ENCODE measurements around the gene WDR45B.

DNA sequence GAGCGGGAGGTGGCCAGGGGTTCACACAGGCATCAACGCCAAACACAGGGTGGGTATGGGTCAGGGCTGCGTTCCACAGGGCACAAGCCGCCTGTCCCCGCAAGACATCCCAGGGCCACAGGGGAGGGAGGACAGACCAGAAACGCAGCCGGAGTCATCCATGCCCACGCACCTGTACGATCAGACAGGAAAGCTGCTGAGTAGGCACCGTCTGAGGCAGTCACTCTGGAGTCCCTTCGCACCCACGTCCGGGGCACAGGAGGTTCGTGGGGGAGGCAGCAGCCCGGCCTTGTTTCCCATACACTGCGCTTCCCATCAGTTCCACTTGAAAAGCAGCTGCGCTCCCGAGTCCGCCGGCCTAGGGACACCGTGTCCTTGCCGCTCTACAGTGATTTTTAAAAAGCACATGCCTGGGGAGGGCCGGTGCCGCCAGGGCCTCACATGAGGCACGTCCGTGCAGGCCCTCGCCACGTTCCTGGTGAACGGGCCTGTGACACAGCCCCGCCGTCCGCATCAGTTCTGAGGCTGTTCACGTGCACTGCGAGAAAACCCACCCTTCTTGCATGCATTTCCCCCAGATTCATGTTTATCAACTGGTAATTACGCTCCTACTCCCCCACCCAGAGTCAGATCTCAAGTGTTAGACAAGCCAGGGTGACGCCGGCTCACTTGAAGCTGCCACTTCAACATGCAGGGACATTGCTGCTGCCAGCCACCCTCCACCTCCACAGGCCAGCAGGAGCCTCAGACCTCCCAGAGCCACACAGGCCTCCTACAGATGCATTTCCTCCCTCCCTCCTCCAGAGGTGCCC, 34.8 kb downstream of the WDR45B start:
- TF ChIP-seq, protein P1, sequence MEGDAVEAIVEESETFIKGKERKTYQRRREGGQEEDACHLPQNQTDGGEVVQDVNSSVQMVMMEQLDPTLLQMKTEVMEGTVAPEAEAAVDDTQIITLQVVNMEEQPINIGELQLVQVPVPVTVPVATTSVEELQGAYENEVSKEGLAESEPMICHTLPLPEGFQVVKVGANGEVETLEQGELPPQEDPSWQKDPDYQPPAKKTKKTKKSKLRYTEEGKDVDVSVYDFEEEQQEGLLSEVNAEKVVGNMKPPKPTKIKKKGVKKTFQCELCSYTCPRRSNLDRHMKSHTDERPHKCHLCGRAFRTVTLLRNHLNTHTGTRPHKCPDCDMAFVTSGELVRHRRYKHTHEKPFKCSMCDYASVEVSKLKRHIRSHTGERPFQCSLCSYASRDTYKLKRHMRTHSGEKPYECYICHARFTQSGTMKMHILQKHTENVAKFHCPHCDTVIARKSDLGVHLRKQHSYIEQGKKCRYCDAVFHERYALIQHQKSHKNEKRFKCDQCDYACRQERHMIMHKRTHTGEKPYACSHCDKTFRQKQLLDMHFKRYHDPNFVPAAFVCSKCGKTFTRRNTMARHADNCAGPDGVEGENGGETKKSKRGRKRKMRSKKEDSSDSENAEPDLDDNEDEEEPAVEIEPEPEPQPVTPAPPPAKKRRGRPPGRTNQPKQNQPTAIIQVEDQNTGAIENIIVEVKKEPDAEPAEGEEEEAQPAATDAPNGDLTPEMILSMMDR (IDR thresholded peaks at IDR 0.05; ENCODE audit: low read depth, low read length) = no peak
- no peak for TF ChIP-seq EZH2phosphoT487 (IDR thresholded peaks at IDR 0.05; ENCODE audit: low read depth)

Measured in OCI-LY3 (cell line).